Parathyroid adenoma (tissue), 2 donors: ENCODE data around the gene C4B.

Experiments
- H2AFZ ChIP-seq: fragments of 300-600 bp; sonication (generic); one replicate; pipeline ENCODE4 v1.7.0; 2017; ENCODE audit warnings: antibody characterized with exemption, mild to moderate bottlenecking
- H3K27ac ChIP-seq: fragments of 300-600 bp; sonication (generic); one replicate; pipeline ENCODE4 v1.7.0; 2017
- H3K27me3 ChIP-seq: fragments of 300-600 bp; sonication (generic); one replicate; pipeline ENCODE4 v1.7.0; 2017; ENCODE audit warnings: low read length; ENCODE audit not compliant: control insufficient read depth, insufficient read depth
- H3K36me3 ChIP-seq: fragments of 300-600 bp; sonication (generic); one replicate; pipeline ENCODE4 v1.7.0; 2017; ENCODE audit warnings: low read length; ENCODE audit not compliant: control insufficient read depth, insufficient read depth
- H3K4me1 ChIP-seq: fragments of 300-600 bp; sonication (generic); one replicate; pipeline ENCODE4 v1.7.0; 2017; ENCODE audit warnings: control low read depth
- H3K4me2 ChIP-seq: fragments of 300-600 bp; sonication (generic); one replicate; pipeline ENCODE4 v1.7.0; 2017; ENCODE audit warnings: low read length
- H3K4me3 ChIP-seq: fragments of 300-600 bp; sonication (generic); one replicate; pipeline ENCODE4 v1.7.0; 2017; ENCODE audit warnings: low read depth, low read length
- H3K79me2 ChIP-seq: fragments of 300-600 bp; sonication (generic); one replicate; pipeline ENCODE4 v1.7.0; 2017; ENCODE audit warnings: control low read depth
- H3K9ac ChIP-seq: fragments of 300-600 bp; sonication (generic); one replicate; pipeline ENCODE4 v1.7.0; 2017; ENCODE audit warnings: mild to moderate bottlenecking
- H3K9me3 ChIP-seq: fragments of 300-600 bp; sonication (generic); one replicate; pipeline ENCODE4 v1.7.0; 2017; ENCODE audit warnings: low read length; ENCODE audit not compliant: control insufficient read depth
- TF ChIP-seq, protein P1 (sequence below): fragments of 300-600 bp; sonication (generic); IDR thresholded peaks from one replicate; pipeline ENCODE4 v1.7.0; 2017; ENCODE audit warnings: antibody characterized with exemption, mild to moderate bottlenecking
- donor health status: primary hyperparathyroidism.

Gene C4B

GRCh38 chr6:32070814-32071543 lies 56.4 kb downstream of the C4B start:
- TF ChIP-seq, protein P1, sequence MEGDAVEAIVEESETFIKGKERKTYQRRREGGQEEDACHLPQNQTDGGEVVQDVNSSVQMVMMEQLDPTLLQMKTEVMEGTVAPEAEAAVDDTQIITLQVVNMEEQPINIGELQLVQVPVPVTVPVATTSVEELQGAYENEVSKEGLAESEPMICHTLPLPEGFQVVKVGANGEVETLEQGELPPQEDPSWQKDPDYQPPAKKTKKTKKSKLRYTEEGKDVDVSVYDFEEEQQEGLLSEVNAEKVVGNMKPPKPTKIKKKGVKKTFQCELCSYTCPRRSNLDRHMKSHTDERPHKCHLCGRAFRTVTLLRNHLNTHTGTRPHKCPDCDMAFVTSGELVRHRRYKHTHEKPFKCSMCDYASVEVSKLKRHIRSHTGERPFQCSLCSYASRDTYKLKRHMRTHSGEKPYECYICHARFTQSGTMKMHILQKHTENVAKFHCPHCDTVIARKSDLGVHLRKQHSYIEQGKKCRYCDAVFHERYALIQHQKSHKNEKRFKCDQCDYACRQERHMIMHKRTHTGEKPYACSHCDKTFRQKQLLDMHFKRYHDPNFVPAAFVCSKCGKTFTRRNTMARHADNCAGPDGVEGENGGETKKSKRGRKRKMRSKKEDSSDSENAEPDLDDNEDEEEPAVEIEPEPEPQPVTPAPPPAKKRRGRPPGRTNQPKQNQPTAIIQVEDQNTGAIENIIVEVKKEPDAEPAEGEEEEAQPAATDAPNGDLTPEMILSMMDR, result no peak
- Histone ChIP-seq H3K79me2 (no peaks in the 10 kb centered on the region), H3K4me1 (no peaks in the 10 kb centered on the region), H3K9ac (no peak overlapping the region), H3K27ac (no peak overlapping the region), H3K4me2 (no peak overlapping the region), H3K27me3 (no peaks in the 10 kb centered on the region), H3K9me3 (no peaks in the 10 kb centered on the region), H3K36me3 (no peaks in the 10 kb centered on the region), H2AFZ (no peak overlapping the region), H3K4me3 (no peak overlapping the region)

- TF ChIP-seq, protein P1, result no peak
- H3K27ac ChIP-seq, result no peak overlapping the region
- no peaks in the 10 kb centered on the region for H3K79me2 ChIP-seq
- H3K9me3 ChIP-seq, result no peaks in the 10 kb centered on the region
- no peak overlapping the region for H3K4me3 ChIP-seq
- no peak overlapping the region for H3K9ac ChIP-seq
- H2AFZ ChIP-seq, result no peak overlapping the region
- H3K27me3 ChIP-seq, result no peaks in the 10 kb centered on the region
- no peak overlapping the region for H3K4me2 ChIP-seq
- H3K36me3 ChIP-seq, result no peaks in the 10 kb centered on the region
- H3K4me1 ChIP-seq, result no peaks in the 10 kb centered on the region
These were observed 58.5 kb downstream of the C4B start for GRCh38 chr6:32073101-32073500.

DNA sequence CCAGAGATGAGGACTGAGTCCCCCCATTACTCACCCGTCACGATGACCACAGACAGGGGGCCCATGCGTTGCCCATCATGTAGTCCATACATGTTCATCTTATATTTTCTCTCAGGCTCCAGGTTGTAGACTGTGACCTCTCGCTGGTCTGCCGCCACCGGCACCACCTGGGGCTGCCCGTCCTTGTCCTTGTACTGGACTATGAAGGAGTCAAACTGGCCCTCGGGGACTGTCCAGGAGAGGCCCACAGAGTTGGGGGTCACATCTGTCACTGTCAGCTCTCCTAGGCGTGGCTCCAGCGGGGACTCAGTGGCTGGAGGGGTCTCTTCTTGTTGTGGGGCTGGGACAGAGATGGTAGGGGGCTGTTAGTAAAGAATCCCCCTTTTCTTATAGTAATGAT lies 59.0 kb downstream of the C4B start:
- H3K27ac ChIP-seq, result no peak overlapping the region
- H3K36me3 ChIP-seq, result no peaks in the 10 kb centered on the region

DNA sequence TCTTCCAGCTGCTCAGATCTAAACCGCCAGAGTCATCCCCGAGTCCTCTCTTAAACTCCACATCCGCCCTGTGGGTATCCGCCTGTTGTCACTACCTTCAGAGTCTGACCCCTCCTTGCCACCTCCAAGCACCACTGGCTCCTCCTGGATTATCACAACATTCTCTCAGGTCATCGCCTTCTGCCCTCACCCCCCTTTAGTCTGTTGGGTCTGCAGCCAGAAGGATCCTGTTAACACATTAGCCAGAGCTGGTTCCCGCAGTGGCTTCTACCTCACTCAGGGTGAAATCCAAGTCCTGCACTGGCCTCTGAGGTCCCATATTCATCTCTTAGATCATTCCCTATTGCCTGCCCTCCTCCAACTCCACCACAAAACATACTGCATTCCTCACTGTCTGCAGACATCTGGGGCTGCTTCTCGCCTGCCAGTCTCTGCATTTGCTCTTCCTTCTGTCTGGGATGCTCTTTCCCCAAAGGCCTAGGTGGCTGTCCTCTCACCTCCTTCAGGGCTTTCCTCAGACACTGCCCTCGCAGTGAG lies 60.5 kb downstream of the C4B start:
- no peak overlapping the region for H3K4me3 ChIP-seq
- H3K4me1 ChIP-seq, result no peaks in the 10 kb centered on the region
- no peak overlapping the region for H3K27ac ChIP-seq
- H2AFZ ChIP-seq, result no peak overlapping the region
- no peaks in the 10 kb centered on the region for H3K27me3 ChIP-seq
- no peak overlapping the region for H3K9ac ChIP-seq
- no peaks in the 10 kb centered on the region for H3K9me3 ChIP-seq
- no peaks in the 10 kb centered on the region for H3K36me3 ChIP-seq
- TF ChIP-seq, protein P1, result no peak
- no peaks in the 10 kb centered on the region for H3K79me2 ChIP-seq
- H3K4me2 ChIP-seq, result no peak overlapping the region

More for the DNA sequence above, 59.0 kb downstream of the C4B start:
- H3K4me1 ChIP-seq, result no peaks in the 10 kb centered on the region
- H3K27me3 ChIP-seq, result no peaks in the 10 kb centered on the region
- H3K9ac ChIP-seq, result no peak overlapping the region
- H3K4me2 ChIP-seq, result no peak overlapping the region
- H3K9me3 ChIP-seq, result no peaks in the 10 kb centered on the region
- H3K79me2 ChIP-seq, result no peaks in the 10 kb centered on the region
- H2AFZ ChIP-seq, result no peak overlapping the region
- no peak overlapping the region for H3K4me3 ChIP-seq
- TF ChIP-seq, protein P1, result no peak

- no peak overlapping the region for H3K4me3 ChIP-seq
- H3K36me3 ChIP-seq, result no peaks in the 10 kb centered on the region
- no peak overlapping the region for H3K27ac ChIP-seq
These were observed 61.2 kb downstream of the C4B start for GRCh38 chr6:32075781-32076180.

More at GRCh38 chr6:32075781-32076180, 61.2 kb downstream of the C4B start:
- no peak overlapping the region for H2AFZ ChIP-seq
- no peaks in the 10 kb centered on the region for H3K4me1 ChIP-seq
- no peaks in the 10 kb centered on the region for H3K9me3 ChIP-seq
- H3K79me2 ChIP-seq, result no peaks in the 10 kb centered on the region
- TF ChIP-seq, protein P1, result no peak
- H3K27me3 ChIP-seq, result no peaks in the 10 kb centered on the region
- H3K4me2 ChIP-seq, result no peak overlapping the region
- no peak overlapping the region for H3K9ac ChIP-seq
